Panc1 (cell line): ENCODE results near the gene MFAP4. TPM values are rescaled to one million over a fixed set of nuclear protein-coding genes. Genes with fewer than 3 reads are reported as not detected.

Source experiments
- ATAC-seq: fragments of 200-7000 bp; cut with Tn5 transposase; 2 replicates; pipeline ENCODE4 v1.9.1; 2020; ENCODE audit warnings: mild to moderate bottlenecking, moderate library complexity
- BruUV-seq: library from RNA; stranded (reverse); fragments of 400-500 nt; replicated peaks from 2 replicates; lab custom pipeline; 2021; lab: Mats Ljungman, UMichigan
- CTCF ChIA-PET: fragments of 300-600 bp; sonication (Branson Sonifier 250); formaldehyde crosslinking; loops from one replicate; lab custom pipeline; 2022; ENCODE audit warnings: antibody characterized with exemption; lab: Charles Lee
- POLR2A ChIA-PET: fragments of 300-600 bp; sonication (Branson Sonifier 250); formaldehyde crosslinking; loops from one replicate; lab custom pipeline; 2022; ENCODE audit warnings: antibody characterized with exemption; lab: Charles Lee
- DNase-seq: peaks from one replicate; pipeline ENCODE4 v3.0.0-alpha.2; 2010; ENCODE audit warnings: low read depth, low spot score
- H3K27ac ChIP-seq: 2 replicates; pipeline ENCODE4 v1.5.1; 2011; ENCODE audit warnings: mild to moderate bottlenecking, low read length, inconsistent platforms
- H3K27me3 ChIP-seq: fragments of 200-500 bp; sonication (Bioruptor generic); 2 replicates; pipeline ENCODE4 v1.6.0; 2014; ENCODE audit warnings: low read length, inconsistent platforms; ENCODE audit not compliant: control insufficient read depth, insufficient read depth
- H3K36me3 ChIP-seq: fragments of 200-500 bp; sonication (Bioruptor generic); 2 replicates; pipeline ENCODE4 v1.5.1; 2014; ENCODE audit warnings: inconsistent platforms, mild to moderate bottlenecking, low read length, moderate library complexity; ENCODE audit not compliant: control insufficient read depth, insufficient read depth
- H3K4me1 ChIP-seq: 2 replicates; pipeline ENCODE4 v1.5.1; 2011; ENCODE audit warnings: inconsistent platforms, mild to moderate bottlenecking, low read length, moderate library complexity; ENCODE audit not compliant: control insufficient read depth, insufficient read depth
- H3K4me3 ChIP-seq, 2 experiments: 2 replicates each; pipeline ENCODE4 v1.5.1; 2011 to 2012; ENCODE audit warnings: low read depth in 2 of 2, low read length in 2 of 2, mild to moderate bottlenecking in 2 of 2, inconsistent platforms in 1 of 2, moderate library complexity in 1 of 2
- H3K9me3 ChIP-seq: fragments of 200-500 bp; sonication (Bioruptor generic); 2 replicates; pipeline ENCODE4 v1.5.1; 2014; ENCODE audit warnings: low read depth, mild to moderate bottlenecking, inconsistent platforms, low read length, moderate library complexity; ENCODE audit not compliant: control insufficient read depth, insufficient read depth
- CTCF ChIP-seq: fragments of 450-650 bp; IDR thresholded peaks from 2 replicates; pipeline ENCODE4 v1.5.1; 2017; ENCODE audit warnings: mild to moderate bottlenecking
- POLR2AphosphoS5 ChIP-seq: IDR thresholded peaks from 2 replicates; pipeline ENCODE4 v1.6.1; 2012; ENCODE audit warnings: mild to moderate bottlenecking, low read depth, low read length, moderate library complexity
- SIN3A ChIP-seq: IDR thresholded peaks from 2 replicates; pipeline ENCODE4 v1.6.1; 2012; ENCODE audit warnings: low read depth, mild to moderate bottlenecking, low read length, moderate library complexity, borderline replicate concordance; ENCODE audit not compliant: insufficient read depth
- TCF7L2 ChIP-seq: IDR thresholded peaks from 2 replicates; pipeline ENCODE4 v1.6.1; 2011; ENCODE audit warnings: mild to moderate bottlenecking, low read depth, low read length, inconsistent platforms
- in situ Hi-C: cut with HindIII; loops from 2 replicates; pipeline ENCODE4 v1.10.0; 2016; ENCODE audit warnings: low sequenced_read_pairs, low pct_unique_long_range_greater_than_20kb
- intact Hi-C: fragments of 100-400 bp; cut with micrococcal nuclease; formaldehyde crosslinking; loops from one replicate; pipeline ENCODE4 v1.10.0; 2022; ENCODE audit not compliant: unreplicated experiment
- total RNA-seq: library from RNA; stranded (reverse); gene quantifications from one replicate; pipeline ENCODE4 v1.2.1, GENCODE V29; 2021; ENCODE audit not compliant: unreplicated experiment
- TF ChIP-seq, protein P1 (sequence below), 2 experiments: IDR thresholded peaks; 2 replicates each; pipeline ENCODE4 v1.6.1; 2011 to 2012; ENCODE audit warnings: low read depth in 2 of 2, control low read depth in 1 of 2, low read length in 1 of 2, mild to moderate bottlenecking in 1 of 2, moderate library complexity in 1 of 2; ENCODE audit not compliant: insufficient read depth in 1 of 2

MFAP4 gene
- total RNA-seq, 1 experiment from 2014 or later: 0.92 TPM

DNA sequence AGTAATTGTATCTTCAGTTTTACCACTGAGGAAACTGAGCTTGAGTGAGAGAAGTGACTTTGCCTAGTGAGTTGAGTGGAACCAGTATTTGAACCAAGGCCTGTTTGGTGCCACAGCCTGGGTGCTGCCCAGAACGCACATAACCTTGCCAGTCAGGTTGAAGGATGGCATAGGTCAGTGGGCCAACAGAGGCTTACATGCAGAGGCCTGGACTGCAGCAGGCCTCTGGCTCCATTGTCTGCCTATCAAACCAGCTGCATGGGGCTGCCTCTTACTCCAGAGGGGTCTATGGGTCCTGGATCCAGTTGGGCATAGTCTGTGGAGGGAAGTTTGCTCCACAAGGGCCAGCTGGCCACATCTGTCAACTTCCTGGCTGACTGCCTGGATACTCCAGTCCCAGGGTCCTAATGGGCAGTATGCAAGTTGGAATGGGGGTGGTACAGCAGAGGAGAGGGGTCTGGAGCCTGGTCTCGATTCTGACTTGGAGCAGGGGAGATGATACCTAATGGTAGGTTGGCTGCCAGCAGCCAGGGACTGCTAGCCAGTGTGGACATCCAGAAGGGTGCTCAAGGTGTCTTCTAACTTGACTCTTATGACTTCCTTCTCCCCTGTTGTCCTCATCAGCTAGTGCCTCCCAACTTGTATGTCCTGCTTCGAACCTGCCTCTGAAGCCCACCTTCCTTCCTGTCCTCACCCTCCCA, 12.9 kb upstream of the MFAP4 start:
- no peaks in the 10 kb centered on the region for H3K4me1 ChIP-seq
- H3K27ac ChIP-seq: no peak overlapping the region
- no TSS peak for BruUV-seq

DNA sequence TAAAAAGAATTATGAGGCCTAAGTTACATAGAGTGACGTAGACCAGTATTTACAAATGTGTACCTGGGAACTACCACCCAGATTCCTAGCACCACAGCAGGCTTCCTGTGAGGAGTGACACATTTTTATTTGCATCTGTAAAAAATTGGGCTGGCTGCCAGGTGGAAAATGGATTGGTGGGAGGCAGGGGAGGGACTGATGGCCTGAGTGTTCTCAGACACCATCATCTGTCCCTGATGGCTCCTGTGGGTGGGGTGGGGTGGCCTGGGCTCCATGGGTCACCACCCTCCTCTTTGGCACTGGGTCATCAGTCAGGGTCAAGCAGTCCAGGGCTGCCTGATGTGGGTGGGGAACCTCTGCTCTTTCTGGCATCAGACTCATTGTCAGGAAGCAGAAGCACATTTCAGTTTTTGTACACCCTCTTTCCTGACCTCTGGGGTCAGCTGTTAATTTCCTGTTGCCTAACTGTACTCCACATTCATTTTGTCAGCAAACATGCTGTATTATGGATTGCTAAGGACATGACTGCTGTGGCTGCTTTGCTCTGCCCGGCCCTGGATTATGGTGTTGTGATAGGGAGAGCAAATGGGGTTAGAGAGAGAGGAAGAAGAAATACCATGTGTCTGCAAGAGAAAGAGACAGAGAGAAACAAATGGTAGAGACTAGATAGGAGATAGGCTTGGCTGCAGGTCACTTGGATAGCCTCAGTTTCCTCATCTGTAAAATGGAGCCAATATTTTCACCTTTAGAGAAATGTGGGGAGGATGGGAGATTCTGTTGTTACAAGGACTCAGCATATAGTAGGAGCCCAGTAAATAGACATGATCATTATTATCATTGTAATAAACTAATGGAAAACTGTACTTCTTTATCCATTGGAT, 11.6 kb upstream of the MFAP4 start:
- CTCF ChIA-PET: no interaction called here
- Histone ChIP-seq H3K27ac (no peak overlapping the region), H3K36me3 (no peaks in the 10 kb centered on the region), H3K4me3 (no peak overlapping the region), H3K9me3 (no peaks in the 10 kb centered on the region), H3K27me3 (no peaks in the 10 kb centered on the region), H3K4me1 (no peaks in the 10 kb centered on the region)
- no peak for ATAC-seq
- in situ Hi-C loops: no loop called here
- no peak for DNase-seq
- TF ChIP-seq, protein P1, sequence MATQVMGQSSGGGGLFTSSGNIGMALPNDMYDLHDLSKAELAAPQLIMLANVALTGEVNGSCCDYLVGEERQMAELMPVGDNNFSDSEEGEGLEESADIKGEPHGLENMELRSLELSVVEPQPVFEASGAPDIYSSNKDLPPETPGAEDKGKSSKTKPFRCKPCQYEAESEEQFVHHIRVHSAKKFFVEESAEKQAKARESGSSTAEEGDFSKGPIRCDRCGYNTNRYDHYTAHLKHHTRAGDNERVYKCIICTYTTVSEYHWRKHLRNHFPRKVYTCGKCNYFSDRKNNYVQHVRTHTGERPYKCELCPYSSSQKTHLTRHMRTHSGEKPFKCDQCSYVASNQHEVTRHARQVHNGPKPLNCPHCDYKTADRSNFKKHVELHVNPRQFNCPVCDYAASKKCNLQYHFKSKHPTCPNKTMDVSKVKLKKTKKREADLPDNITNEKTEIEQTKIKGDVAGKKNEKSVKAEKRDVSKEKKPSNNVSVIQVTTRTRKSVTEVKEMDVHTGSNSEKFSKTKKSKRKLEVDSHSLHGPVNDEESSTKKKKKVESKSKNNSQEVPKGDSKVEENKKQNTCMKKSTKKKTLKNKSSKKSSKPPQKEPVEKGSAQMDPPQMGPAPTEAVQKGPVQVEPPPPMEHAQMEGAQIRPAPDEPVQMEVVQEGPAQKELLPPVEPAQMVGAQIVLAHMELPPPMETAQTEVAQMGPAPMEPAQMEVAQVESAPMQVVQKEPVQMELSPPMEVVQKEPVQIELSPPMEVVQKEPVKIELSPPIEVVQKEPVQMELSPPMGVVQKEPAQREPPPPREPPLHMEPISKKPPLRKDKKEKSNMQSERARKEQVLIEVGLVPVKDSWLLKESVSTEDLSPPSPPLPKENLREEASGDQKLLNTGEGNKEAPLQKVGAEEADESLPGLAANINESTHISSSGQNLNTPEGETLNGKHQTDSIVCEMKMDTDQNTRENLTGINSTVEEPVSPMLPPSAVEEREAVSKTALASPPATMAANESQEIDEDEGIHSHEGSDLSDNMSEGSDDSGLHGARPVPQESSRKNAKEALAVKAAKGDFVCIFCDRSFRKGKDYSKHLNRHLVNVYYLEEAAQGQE (IDR thresholded peaks at IDR 0.05; ENCODE audit: insufficient read depth in 1 of 2, low read depth in 2 of 2, low read length in 1 of 2): no peak
- no peak for TF ChIP-seq CTCF
- TF ChIP-seq TCF7L2: no peak
- TF ChIP-seq POLR2AphosphoS5: no peak
- no peak for TF ChIP-seq SIN3A
- BruUV-seq: no TSS peak
- POLR2A ChIA-PET: no interaction called here
- intact Hi-C loops: no loop called here

More for the DNA sequence above, 12.9 kb upstream of the MFAP4 start:
- in situ Hi-C loops: no loop called here
- no peaks in the 10 kb centered on the region for H3K36me3 ChIP-seq
- TF ChIP-seq, protein P1 (IDR thresholded peaks at IDR 0.05; ENCODE audit: insufficient read depth in 1 of 2, low read depth in 2 of 2, low read length in 1 of 2): no peak
- intact Hi-C loops: no loop called here
- DNase-seq: no peak
- H3K9me3 ChIP-seq: no peaks in the 10 kb centered on the region
- ATAC-seq: no peak
- H3K27me3 ChIP-seq: no peaks in the 10 kb centered on the region
- POLR2A ChIA-PET: no interaction called here
- no peak overlapping the region for H3K4me3 ChIP-seq
- CTCF ChIA-PET: no interaction called here
